Glutamatergic neuron (in vitro differentiated cells): Measurements from ENCODE around the gene SLC25A3. TPM values are rescaled to one million over a fixed set of nuclear protein-coding genes. Genes with fewer than 3 reads are reported as not detected.

Source experiments
- DNase-seq: peaks from one replicate; pipeline ENCODE4 v3.0.0; 2022
- H3K27ac Mint-ChIP-seq: one replicate; pipeline ENCODE4 v1.8.0; 2020; ENCODE audit warnings: mild to moderate bottlenecking, mixed read lengths, inconsistent platforms; ENCODE audit not compliant: unreplicated experiment
- H3K27me3 Mint-ChIP-seq: one replicate; pipeline ENCODE4 v1.8.0; 2020; ENCODE audit warnings: mild to moderate bottlenecking, moderate library complexity, mixed read lengths, inconsistent platforms; ENCODE audit not compliant: unreplicated experiment
- H3K36me3 Mint-ChIP-seq: one replicate; pipeline ENCODE4 v1.8.0; 2020; ENCODE audit warnings: mild to moderate bottlenecking, mixed read lengths, inconsistent platforms; ENCODE audit not compliant: unreplicated experiment
- H3K4me1 Mint-ChIP-seq: one replicate; pipeline ENCODE4 v1.8.0; 2020; ENCODE audit warnings: mild to moderate bottlenecking, low read depth, mixed read lengths, inconsistent platforms; ENCODE audit not compliant: unreplicated experiment
- H3K4me3 Mint-ChIP-seq: one replicate; pipeline ENCODE4 v1.8.0; 2020; ENCODE audit warnings: mild to moderate bottlenecking, mixed read lengths, inconsistent platforms; ENCODE audit not compliant: unreplicated experiment
- H3K9me3 Mint-ChIP-seq: one replicate; pipeline ENCODE4 v1.8.0; 2020; ENCODE audit warnings: mild to moderate bottlenecking, moderate library complexity, mixed read lengths, inconsistent platforms; ENCODE audit not compliant: unreplicated experiment
- total RNA-seq: library from RNA; stranded (reverse); fragmentation: NEBNext Ultra II Directional; extraction: Animal tissue kit (Norgen Biotek cat#: 25700); gene quantifications from one replicate; pipeline ENCODE4 v1.2.1, GENCODE V29; 2021; ENCODE audit not compliant: unreplicated experiment
- TF ChIP-seq, protein P1 (sequence below): fragments of 200-600 bp; sonication (generic); IDR thresholded peaks from one replicate; pipeline ENCODE4 v1.5.0; 2021; ENCODE audit not compliant: partially characterized antibody, unreplicated experiment

SLC25A3 gene
- total RNA-seq, 1 donor from 2014 or later: 481 TPM

DNA sequence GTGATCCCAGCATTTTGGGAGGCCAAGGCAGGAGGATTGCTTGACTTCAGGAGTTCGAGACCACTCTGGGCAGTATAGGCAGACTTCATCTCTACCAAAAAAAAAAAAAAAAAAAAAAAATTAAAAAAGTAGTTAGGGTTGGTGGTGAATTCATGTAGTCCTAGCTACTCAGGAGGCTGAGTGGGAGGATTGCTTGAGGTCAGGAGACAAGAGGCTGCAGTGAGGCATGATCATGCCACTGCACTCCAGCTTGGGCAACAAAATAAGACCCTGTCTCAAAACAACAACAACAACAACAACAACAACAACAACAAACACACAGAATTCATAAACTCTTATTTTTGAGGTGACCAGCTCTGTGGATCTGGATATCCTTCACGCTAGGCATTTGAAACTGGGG, 17.1 kb downstream of the SLC25A3 start:
- H3K27ac Mint-ChIP-seq: no peak overlapping the region
- H3K27me3 Mint-ChIP-seq: peaks cover 1% of the 10 kb centered on the region
- H3K4me3 Mint-ChIP-seq: no peak overlapping the region
- H3K36me3 Mint-ChIP-seq: no peaks in the 10 kb centered on the region
- no peak for DNase-seq
- no peaks in the 10 kb centered on the region for H3K9me3 Mint-ChIP-seq
- peaks cover 5% of the 10 kb centered on the region for H3K4me1 Mint-ChIP-seq
- TF ChIP-seq, protein P1, sequence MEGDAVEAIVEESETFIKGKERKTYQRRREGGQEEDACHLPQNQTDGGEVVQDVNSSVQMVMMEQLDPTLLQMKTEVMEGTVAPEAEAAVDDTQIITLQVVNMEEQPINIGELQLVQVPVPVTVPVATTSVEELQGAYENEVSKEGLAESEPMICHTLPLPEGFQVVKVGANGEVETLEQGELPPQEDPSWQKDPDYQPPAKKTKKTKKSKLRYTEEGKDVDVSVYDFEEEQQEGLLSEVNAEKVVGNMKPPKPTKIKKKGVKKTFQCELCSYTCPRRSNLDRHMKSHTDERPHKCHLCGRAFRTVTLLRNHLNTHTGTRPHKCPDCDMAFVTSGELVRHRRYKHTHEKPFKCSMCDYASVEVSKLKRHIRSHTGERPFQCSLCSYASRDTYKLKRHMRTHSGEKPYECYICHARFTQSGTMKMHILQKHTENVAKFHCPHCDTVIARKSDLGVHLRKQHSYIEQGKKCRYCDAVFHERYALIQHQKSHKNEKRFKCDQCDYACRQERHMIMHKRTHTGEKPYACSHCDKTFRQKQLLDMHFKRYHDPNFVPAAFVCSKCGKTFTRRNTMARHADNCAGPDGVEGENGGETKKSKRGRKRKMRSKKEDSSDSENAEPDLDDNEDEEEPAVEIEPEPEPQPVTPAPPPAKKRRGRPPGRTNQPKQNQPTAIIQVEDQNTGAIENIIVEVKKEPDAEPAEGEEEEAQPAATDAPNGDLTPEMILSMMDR: no peak

DNA sequence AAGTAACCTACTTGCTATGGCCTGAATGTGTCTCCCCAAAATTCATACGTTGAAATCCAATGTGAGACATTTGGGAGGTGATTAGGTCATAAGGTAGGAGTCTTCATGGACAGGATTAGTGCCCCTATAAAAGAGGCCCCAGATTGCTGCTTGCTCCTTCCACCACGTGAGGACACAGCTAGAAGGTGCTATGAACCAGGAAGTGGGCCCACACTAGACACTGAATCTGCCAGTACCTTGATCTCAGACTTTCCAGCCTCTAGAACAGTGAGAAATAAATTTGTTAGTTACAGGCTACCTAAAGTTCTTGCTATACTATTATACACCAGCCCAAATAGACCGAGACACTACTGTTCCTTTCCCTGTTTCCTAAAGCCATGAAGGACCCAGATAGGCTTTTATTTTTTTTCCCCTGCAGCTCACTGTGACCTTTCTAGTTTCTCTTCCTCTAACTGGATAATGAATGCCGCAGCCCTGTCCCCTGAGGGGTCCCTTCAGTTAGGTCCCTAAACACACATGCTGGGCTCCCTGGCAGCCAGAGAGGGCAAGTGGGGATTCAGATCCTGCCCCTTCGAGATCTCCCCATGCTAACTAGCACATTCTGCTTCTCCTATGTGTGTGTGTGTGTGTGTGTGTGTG, 19.3 kb downstream of the SLC25A3 start:
- Mint-ChIP-seq H3K27me3 (peaks cover 3% of the 10 kb centered on the region), H3K4me1 (peaks cover 5% of the 10 kb centered on the region), H3K36me3 (no peaks in the 10 kb centered on the region)

DNA sequence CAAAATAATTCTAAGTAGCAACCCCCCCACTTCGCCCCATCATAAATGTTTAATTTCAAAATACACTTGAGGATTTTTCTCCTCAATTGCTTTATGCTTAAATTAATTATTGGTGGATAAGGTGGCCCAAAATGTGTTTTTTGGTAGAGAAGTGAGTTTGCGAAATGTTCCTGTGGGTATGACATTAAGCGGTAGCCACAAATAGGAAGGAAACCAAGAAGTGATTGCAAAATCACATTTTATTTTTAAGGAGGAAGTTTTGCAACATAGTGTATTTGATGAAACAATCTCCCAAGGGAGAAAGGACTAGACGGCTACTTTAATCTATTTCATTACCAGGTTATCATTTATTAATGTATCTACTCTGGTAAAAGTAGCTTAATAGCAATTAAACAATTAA, 25.5 kb downstream of the SLC25A3 start:
- Mint-ChIP-seq H3K4me3 (no peak overlapping the region), H3K4me1 (no peaks in the 10 kb centered on the region), H3K36me3 (no peaks in the 10 kb centered on the region), H3K27me3 (peaks cover 2% of the 10 kb centered on the region), H3K9me3 (no peaks in the 10 kb centered on the region), H3K27ac (no peak overlapping the region)
- TF ChIP-seq, protein P1: no peak
- no peak for DNase-seq

More for the DNA sequence above, 19.3 kb downstream of the SLC25A3 start:
- no peak for DNase-seq
- no peak overlapping the region for H3K4me3 Mint-ChIP-seq
- no peak overlapping the region for H3K27ac Mint-ChIP-seq
- H3K9me3 Mint-ChIP-seq: no peaks in the 10 kb centered on the region
- TF ChIP-seq, protein P1: no peak

DNA sequence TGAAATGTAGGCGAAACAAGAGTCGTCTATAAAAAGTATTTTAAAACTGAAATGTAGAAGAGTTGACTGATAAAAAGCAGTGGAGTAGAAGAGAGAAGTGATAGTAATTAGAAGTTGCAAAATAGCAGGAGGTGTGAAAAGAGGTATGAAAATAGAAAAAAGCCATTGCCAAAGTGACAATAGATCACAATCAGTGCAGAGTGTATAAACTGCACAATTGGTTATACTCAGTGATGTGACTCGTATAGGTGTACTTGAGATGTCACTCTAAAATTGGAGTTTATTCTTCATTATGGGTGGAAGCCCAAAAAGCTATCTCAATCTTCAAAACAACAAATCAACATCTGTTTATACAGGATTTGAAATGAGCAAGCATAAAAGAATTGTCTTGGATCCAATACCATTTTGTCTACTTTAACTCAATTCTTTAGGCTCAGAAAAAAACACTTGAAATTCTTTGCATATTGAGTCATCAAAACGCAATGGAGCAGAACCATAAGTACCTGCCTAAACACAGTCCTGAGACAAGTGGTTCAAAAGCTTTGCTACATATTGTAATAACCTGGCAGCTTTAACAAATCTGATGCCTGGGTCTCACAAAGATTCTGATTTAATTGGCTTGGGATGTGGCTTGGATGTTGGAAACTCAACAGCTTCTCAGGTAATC, 42.3 kb downstream of the SLC25A3 start:
- Mint-ChIP-seq H3K27me3 (peaks cover 1% of the 10 kb centered on the region), H3K4me1 (no peaks in the 10 kb centered on the region), H3K36me3 (no peaks in the 10 kb centered on the region), H3K4me3 (no peak overlapping the region), H3K9me3 (no peaks in the 10 kb centered on the region), H3K27ac (no peak overlapping the region)
- no peak for DNase-seq
- TF ChIP-seq, protein P1: no peak

DNA sequence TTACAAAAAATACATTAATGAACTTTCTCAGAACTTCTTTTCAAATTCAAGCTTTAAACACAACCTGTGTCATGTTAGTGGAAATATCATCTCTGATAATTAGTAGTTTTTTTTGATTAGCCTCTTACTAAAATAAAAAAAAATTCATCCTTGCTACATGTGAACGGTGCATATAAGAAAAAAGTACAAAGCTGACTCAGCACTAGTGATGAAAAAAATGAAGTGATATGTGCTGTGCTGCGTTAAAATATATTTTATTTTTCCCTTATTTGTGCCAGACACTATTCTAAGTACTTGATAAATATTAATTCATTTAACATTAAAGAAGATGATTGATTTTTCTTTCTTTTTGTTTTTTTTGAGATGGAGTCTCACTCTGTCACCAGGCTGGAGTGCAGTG, 43.6 kb downstream of the SLC25A3 start:
- peaks cover 1% of the 10 kb centered on the region for H3K27me3 Mint-ChIP-seq
- no peak for DNase-seq
- no peaks in the 10 kb centered on the region for H3K4me1 Mint-ChIP-seq
- H3K9me3 Mint-ChIP-seq: no peaks in the 10 kb centered on the region
- H3K4me3 Mint-ChIP-seq: no peak overlapping the region
- no peaks in the 10 kb centered on the region for H3K36me3 Mint-ChIP-seq
- TF ChIP-seq, protein P1: no peak
- no peak overlapping the region for H3K27ac Mint-ChIP-seq
